H1 (cell line): ENCODE results near the gene ALPP. TPM values are rescaled to one million over a fixed set of nuclear protein-coding genes. Genes with fewer than 3 reads are reported as not detected.

Experiments used
- CTCF ChIA-PET: fragments of 300-600 bp; sonication (Branson Sonifier 250); formaldehyde crosslinking; loops from one replicate; lab custom pipeline; 2021; ENCODE audit not compliant: partially characterized antibody; lab: Charles Lee
- POLR2A ChIA-PET: fragments of 300-600 bp; sonication (Branson Sonifier 250); formaldehyde crosslinking; loops from one replicate; lab custom pipeline; 2021; ENCODE audit warnings: inconsistent platforms; ENCODE audit not compliant: partially characterized antibody; lab: Charles Lee
- DNase-seq, 2 experiments: peaks; one replicate each; pipeline versions ENCODE4 v3.0.0 to v3.0.0-alpha.2; 2010 to 2022; ENCODE audit warnings: low spot score in 2 of 2, low read depth in 1 of 2, mixed read lengths in 1 of 2
- FAIRE-seq: peaks from 2 replicates; lab custom pipeline; 2011; peaks lifted over from hg19 to GRCh38; lab: Jason Lieb, UNC
- H2AFZ ChIP-seq: 2 replicates; pipeline ENCODE4 v1.8.1; 2012; ENCODE audit warnings: low read length, inconsistent platforms
- H2AK5ac ChIP-seq: 2 replicates; pipeline ENCODE4 v1.6.1; 2013; ENCODE audit warnings: low read depth, low read length
- H2BK120ac ChIP-seq: replicated peaks from 2 replicates; pipeline ENCODE3; 2013; ENCODE audit warnings: low read depth, low read length, inconsistent platforms
- H2BK12ac ChIP-seq: 2 replicates; pipeline ENCODE4 v1.6.1; 2013; ENCODE audit warnings: low read depth, low read length
- H2BK15ac ChIP-seq: 2 replicates; pipeline ENCODE4 v1.6.1; 2013; ENCODE audit warnings: low read length
- H2BK20ac ChIP-seq: 2 replicates; pipeline ENCODE4 v1.6.1; 2013; ENCODE audit warnings: low read length
- H2BK5ac ChIP-seq: 2 replicates; pipeline ENCODE4 v1.6.1; 2013; ENCODE audit warnings: low read depth, low read length
- H3K14ac ChIP-seq: 2 replicates; pipeline ENCODE4 v1.6.1; 2013; ENCODE audit warnings: inconsistent platforms; ENCODE audit not compliant: insufficient read length
- H3K18ac ChIP-seq: 2 replicates; pipeline ENCODE4 v1.6.1; 2013; ENCODE audit warnings: low read length; ENCODE audit errors: extremely low read depth
- H3K23ac ChIP-seq: 2 replicates; pipeline ENCODE4 v1.6.1; 2013; ENCODE audit warnings: inconsistent platforms; ENCODE audit not compliant: insufficient read length
- H3K23me2 ChIP-seq: 2 replicates; pipeline ENCODE4 v1.6.1; 2013; ENCODE audit warnings: low read depth, low read length
- H3K27ac ChIP-seq: 2 replicates; pipeline ENCODE4 v1.6.1; 2011; ENCODE audit warnings: low read depth, low read length, inconsistent platforms
- H3K27me3 ChIP-seq, 4 experiments: replicated peaks in 1 of 4; 1 replicate in 1 of 4; 2 replicates in 3 of 4; pipeline versions ENCODE4 v1.6.1 to v1.8.1; 2011 to 2013; ENCODE audit warnings: low read length in 3 of 4, mild to moderate bottlenecking in 3 of 4, inconsistent platforms in 2 of 4, mixed read lengths in 2 of 4, moderate library complexity in 1 of 4; ENCODE audit not compliant: control insufficient read depth in 3 of 4, insufficient read depth in 3 of 4; ENCODE audit errors: extremely low read depth in 1 of 4
- H3K36me3 ChIP-seq, 4 experiments: 2 replicates each; pipeline versions ENCODE4 v1.6.1 to v1.8.1; 2011 to 2013; ENCODE audit warnings: mild to moderate bottlenecking in 4 of 4, low read length in 3 of 4, moderate library complexity in 2 of 4, control low read depth in 1 of 4, inconsistent platforms in 1 of 4; ENCODE audit not compliant: insufficient read depth in 4 of 4, control insufficient read depth in 2 of 4
- H3K4ac ChIP-seq: replicated peaks from 2 replicates; pipeline ENCODE3; 2013; ENCODE audit warnings: low read length, low read depth, mixed read lengths, inconsistent platforms; ENCODE audit not compliant: insufficient read length
- H3K4me1 ChIP-seq, 4 experiments: replicated peaks in 1 of 4; 1 replicate in 1 of 4; 2 replicates in 3 of 4; pipeline versions ENCODE4 v1.6.1 to v1.8.1; 2011 to 2013; ENCODE audit warnings: low read length in 3 of 4, inconsistent platforms in 2 of 4, mixed read lengths in 1 of 4; ENCODE audit not compliant: insufficient read depth in 4 of 4, control insufficient read depth in 3 of 4
- H3K4me2 ChIP-seq, 2 experiments: 2 replicates each; pipeline versions ENCODE4 v1.6.1 to v1.8.1; 2011 to 2013; ENCODE audit warnings: low read depth in 2 of 2, low read length in 2 of 2, control low read depth in 1 of 2, inconsistent platforms in 1 of 2, mild to moderate bottlenecking in 1 of 2; ENCODE audit not compliant: insufficient read depth in 1 of 2
- H3K4me3 ChIP-seq, 4 experiments: fragments of 200-600, 300-600 bp in 1 of 4; sonication (generic), shearing (Covaris generic), sonication (Bioruptor Twin) in 1 of 4; 2 replicates each; pipeline versions ENCODE4 v1.5.1 to v1.8.1; 2011 to 2016; ENCODE audit warnings: low read length in 4 of 4, low read depth in 3 of 4, control low read depth in 2 of 4, inconsistent platforms in 2 of 4, mild to moderate bottlenecking in 2 of 4, mixed read lengths in 1 of 4, moderate library complexity in 1 of 4; ENCODE audit not compliant: insufficient read depth in 2 of 4; ENCODE audit errors: extremely low read depth in 1 of 4
- H3K56ac ChIP-seq: replicated peaks from 2 replicates; pipeline ENCODE3; 2013; ENCODE audit warnings: low read depth, mild to moderate bottlenecking, mixed read lengths, low read length, inconsistent platforms; ENCODE audit not compliant: insufficient read length
- H3K79me1 ChIP-seq: 2 replicates; pipeline ENCODE4 v1.6.1; 2013; ENCODE audit warnings: low read depth, low read length, control low read depth
- H3K79me2 ChIP-seq, 2 experiments: 2 replicates each; pipeline versions ENCODE4 v1.6.1 to v1.8.1; 2012 to 2013; ENCODE audit warnings: low read length in 2 of 2, mild to moderate bottlenecking in 2 of 2, inconsistent platforms in 1 of 2; ENCODE audit not compliant: insufficient read depth in 2 of 2, control insufficient read depth in 1 of 2
- H3K9ac ChIP-seq, 4 experiments: replicated peaks in 1 of 4; 1 replicate in 1 of 4; 2 replicates in 3 of 4; pipeline versions ENCODE4 v1.6.1 to v1.8.1; 2011 to 2013; ENCODE audit warnings: low read depth in 3 of 4, low read length in 3 of 4, control low read depth in 2 of 4, mild to moderate bottlenecking in 2 of 4, moderate library complexity in 2 of 4, inconsistent platforms in 1 of 4; ENCODE audit errors: extremely low read depth in 1 of 4
- H3K9me3 ChIP-seq, 2 experiments: 2 replicates each; pipeline versions ENCODE4 v1.6.1 to v1.8.1; 2012 to 2013; ENCODE audit warnings: mild to moderate bottlenecking in 2 of 2, moderate library complexity in 2 of 2, control low read depth in 1 of 2, inconsistent platforms in 1 of 2, low read depth in 1 of 2, low read length in 1 of 2, mixed read lengths in 1 of 2; ENCODE audit not compliant: insufficient read depth in 2 of 2
- H4K20me1 ChIP-seq, 2 experiments: replicated peaks in 1 of 2; 2 replicates each; pipeline versions ENCODE3 to v1.8.1; 2011 to 2013; ENCODE audit warnings: inconsistent platforms in 2 of 2, low read length in 2 of 2, mild to moderate bottlenecking in 1 of 2; ENCODE audit not compliant: insufficient read depth in 2 of 2, control insufficient read depth in 1 of 2
- H4K5ac ChIP-seq: 2 replicates; pipeline ENCODE4 v1.6.1; 2013; ENCODE audit warnings: low read length, low read depth, mixed read lengths, inconsistent platforms; ENCODE audit not compliant: insufficient read length
- H4K8ac ChIP-seq: 2 replicates; pipeline ENCODE4 v1.8.0; 2013; ENCODE audit warnings: mild to moderate bottlenecking, moderate library complexity, low read length, inconsistent platforms; ENCODE audit not compliant: insufficient read depth; ENCODE audit errors: extremely low read depth
- H4K91ac ChIP-seq: replicated peaks from 2 replicates; pipeline ENCODE3; 2013; ENCODE audit warnings: low read length, mixed read lengths, inconsistent platforms; ENCODE audit not compliant: insufficient read length
- BCL11A ChIP-seq, 2 experiments: IDR thresholded peaks; one replicate each; pipeline ENCODE4 v1.6.1; 2011; ENCODE audit warnings: low read depth in 2 of 2, low read length in 2 of 2, mild to moderate bottlenecking in 2 of 2
- CTBP2 ChIP-seq: IDR thresholded peaks from 2 replicates; pipeline ENCODE4 v1.7.0; 2011; ENCODE audit warnings: borderline replicate concordance, mild to moderate bottlenecking, moderate library complexity, mixed read lengths, low read length; ENCODE audit not compliant: insufficient read depth, insufficient read length
- EP300 ChIP-seq, 2 experiments: IDR thresholded peaks; 1 replicate in 1 of 2; 2 replicates in 1 of 2; pipeline ENCODE4 v1.6.1; 2011 to 2012; ENCODE audit warnings: low read depth in 2 of 2, low read length in 2 of 2, mild to moderate bottlenecking in 2 of 2, borderline replicate concordance in 1 of 2, inconsistent platforms in 1 of 2, moderate library complexity in 1 of 2
- GABPA ChIP-seq: IDR thresholded peaks from 2 replicates; pipeline ENCODE4 v1.6.1; 2011; ENCODE audit warnings: mild to moderate bottlenecking, low read length, moderate library complexity, borderline replicate concordance; ENCODE audit not compliant: insufficient read depth
- HDAC6 ChIP-seq: IDR thresholded peaks from one replicate; pipeline ENCODE4 v1.7.1; 2012; ENCODE audit warnings: low read depth, mild to moderate bottlenecking, inconsistent platforms, low read length, moderate library complexity
- NANOG ChIP-seq: IDR thresholded peaks from 2 replicates; pipeline ENCODE4 v1.6.1; 2011; ENCODE audit warnings: low read length, low read depth, mild to moderate bottlenecking, inconsistent platforms; ENCODE audit not compliant: insufficient read depth, poor library complexity, severe bottlenecking
- RFX5 ChIP-seq: IDR thresholded peaks from 2 replicates; pipeline ENCODE4 v1.6.1; 2011; ENCODE audit warnings: low read depth, low read length, improper control_type of control experiment, borderline replicate concordance
- SP1 ChIP-seq: IDR thresholded peaks from 2 replicates; pipeline ENCODE4 v1.6.1; 2011; ENCODE audit warnings: low read depth, low read length
- SUZ12 ChIP-seq: fragments of 200-600 bp; sonication (generic); IDR thresholded peaks from 2 replicates; pipeline ENCODE4 v1.6.1; 2012; ENCODE audit warnings: mild to moderate bottlenecking, inconsistent platforms, low read length, moderate library complexity, mixed read lengths
- TAF1 ChIP-seq: IDR thresholded peaks from 2 replicates; pipeline ENCODE4 v1.6.1; 2011; ENCODE audit warnings: mild to moderate bottlenecking, low read depth, low read length
- TAF7 ChIP-seq: optimal IDR thresholded peaks from 2 replicates; pipeline ENCODE3; 2011; ENCODE audit warnings: low read depth, mild to moderate bottlenecking, inconsistent platforms, low read length, moderate library complexity, borderline replicate concordance
- WGBS, 2 experiments: shearing (Covaris generic) in 1 of 2; methylation state at CpG; one replicate each; pipeline versions ENCODE4 v1.1.6 to v1.1.7; 2013 to 2015; ENCODE audit warnings: low lambda C conversion rate in 2 of 2, mixed read lengths in 2 of 2, inconsistent platforms in 1 of 2, low coverage in 1 of 2, missing lambda C conversion rate in 1 of 2; ENCODE audit not compliant: insufficient replicate concordance in 2 of 2, insufficient coverage in 1 of 2, insufficient read length in 1 of 2; ENCODE audit errors: extremely low coverage in 1 of 2, missing lambda C conversion rate in 1 of 2; 5-methylcytosine and 5-hydroxymethylcytosine counted together
- polyA plus RNA-seq, 7 experiments: library from polyadenylated mRNA; depleted of rRNA in 3 of 7; stranded (reverse) in 5 of 7; unstranded in 2 of 7; fragments of >200 nt in 5 of 7; fragments of 200-250 nt in 2 of 7; gene quantifications; 1 replicate in 5 of 7; 2 replicates in 1 of 7; 4 replicates in 1 of 7; pipeline versions ENCODE4 v1.2.1 to v1.2.3, GENCODE V29; 2011 to 2013; ENCODE audit warnings: missing spikeins in 2 of 7, mixed read lengths in 2 of 7
- total RNA-seq: library from RNA; stranded (reverse); fragmentation: NEBNext Ultra II Directional; extraction: Animal tissue kit (Norgen Biotek cat#: 25700); gene quantifications from 2 replicates; pipeline ENCODE4 v1.2.1, GENCODE V29; 2021

Gene ALPP
- total and polyA plus RNA-seq, 2 of the 8 experiments (the other 6 are each of a cell fraction or from before 2014, with no cell fraction given), result 0.15 TPM

- no peaks in the 10 kb centered on the region for H3K27me3 ChIP-seq
- CTCF ChIA-PET, result interaction anchor here (0.7 to 4.3 kb wide), 9 partner anchors 10 to 645 kb away, joined by 3 to 17 read pairs (median 4); no protein-coding TSS in a partner anchor
- H3K23ac ChIP-seq, result no peak overlapping the region
- H3K4ac ChIP-seq, result no peak overlapping the region
- H3K36me3 ChIP-seq, result peaks cover 0 to 18% (median 5%) of the 10 kb centered on the region in 4 experiments; a peak in 4 of 8 replicates
- H3K4me3 ChIP-seq, result no peak overlapping the region
- no peaks in the 10 kb centered on the region for H3K9me3 ChIP-seq
- H3K79me2 ChIP-seq, result no peaks in the 10 kb centered on the region
- WGBS, 2 experiments, result 93% methylated on average over 5 of the region's 5 CpGs; no CpG with 5 or more reads in 1 of the 2 experiments
- H4K8ac ChIP-seq, result no peak overlapping the region
- no peak overlapping the region for H3K27ac ChIP-seq
- no peak overlapping the region for H3K14ac ChIP-seq
- H2BK120ac ChIP-seq, result no peak overlapping the region
- no peaks in the 10 kb centered on the region; the same call in 1 of the 2 replicates for H3K23me2 ChIP-seq
- H2AFZ ChIP-seq, result no peak overlapping the region
- H2BK12ac ChIP-seq, result no peak overlapping the region
- no peak overlapping the region for H3K4me2 ChIP-seq
- no peak overlapping the region for H3K56ac ChIP-seq
- no peak for DNase-seq
- H2BK15ac ChIP-seq, result no peak overlapping the region
- no peak overlapping the region for H2AK5ac ChIP-seq
- H2BK20ac ChIP-seq, result no peak overlapping the region
- no peaks in the 10 kb centered on the region for H3K4me1 ChIP-seq
- H3K18ac ChIP-seq, result no peak overlapping the region
- no peak overlapping the region for H4K5ac ChIP-seq
- no peak overlapping the region for H2BK5ac ChIP-seq
- H3K9ac ChIP-seq, result no peak overlapping the region
- no peak for FAIRE-seq
- POLR2A ChIA-PET, result interaction anchor here (1.0 to 8.1 kb wide), 6 partner anchors 8 to 30 kb away, joined by 3 to 70 read pairs (median 4); no protein-coding TSS in a partner anchor
- H3K79me1 ChIP-seq, result no peaks in the 10 kb centered on the region
- no peak overlapping the region for H4K91ac ChIP-seq
- peaks cover 0 to 2% of the 10 kb centered on the region in 2 experiments for H4K20me1 ChIP-seq
- TF ChIP-seq TAF1 (no peak), BCL11A (IDR thresholded peaks at IDR 0.05; ENCODE audit: low read depth in 2 of 2, low read length in 2 of 2) (no peak), TAF7 (no peak), NANOG (no peak), GABPA (no peak), SP1 (no peak), SUZ12 (no peak), RFX5 (no peak), HDAC6 (no peak), EP300 (IDR thresholded peaks at IDR 0.05; ENCODE audit: borderline replicate concordance in 1 of 2, low read depth in 2 of 2, low read length in 2 of 2) (no peak), CTBP2 (no peak)
Measured at GRCh38 chr2:232398293-232399034, 19.9 kb downstream of the ALPP start.
